Measurements from ENCODE around the gene SDHAF4.
"Not testable (repeated sequence)": the region's sequence is repeated elsewhere in the genome, so short reads cannot be mapped to it uniquely, and the experiment has no call there.

The SDHAF4 gene

GRCh38 chr6:70566751-70567382, at the start of gene SDHAF4:
Gene SDHAF4 (plus strand): TSS chr6:70566930. CDS start chr6:70566941, 11 bp downstream.
- DNase-seq, result peak; percentile 84 to 89

GRCh38 chr6:70518723-70519122, 48.0 kb upstream of the SDHAF4 start:
- DNase-seq, result no peak

GRCh38 chr6:70520575-70520974, 46.2 kb upstream of the SDHAF4 start:
- DNase-seq, result peak in 1 of 2 experiments; percentile 10

- no peak for DNase-seq
Observed at GRCh38 chr6:70524721-70525286, 41.9 kb upstream of the SDHAF4 start.

- no peak for DNase-seq
Observed at GRCh38 chr6:70527071-70527737, 39.5 kb upstream of the SDHAF4 start.

GRCh38 chr6:70530023-70530422, 36.7 kb upstream of the SDHAF4 start:
- DNase-seq, result no peak

GRCh38 chr6:70531133-70531532, 35.6 kb upstream of the SDHAF4 start:
- no peak for DNase-seq

GRCh38 chr6:70537266-70537665, 29.5 kb upstream of the SDHAF4 start:
- DNase-seq, result no peak

GRCh38 chr6:70538376-70538775, 28.4 kb upstream of the SDHAF4 start:
- DNase-seq, result no peak

- peak in 1 of 2 experiments; percentile 27 for DNase-seq
Observed at GRCh38 chr6:70547313-70547712, 19.4 kb upstream of the SDHAF4 start.

GRCh38 chr6:70547905-70548304, 18.8 kb upstream of the SDHAF4 start:
- DNase-seq, result no peak

GRCh38 chr6:70549327-70549726, 17.4 kb upstream of the SDHAF4 start:
- DNase-seq, result no peak

GRCh38 chr6:70551566-70551965, 15.2 kb upstream of the SDHAF4 start:
- DNase-seq, result no peak

- DNase-seq, result not testable (repeated sequence)
Observed at GRCh38 chr6:70552286-70552940, 14.3 kb upstream of the SDHAF4 start.

- DNase-seq, result no peak
Observed at GRCh38 chr6:70552974-70553373, 13.8 kb upstream of the SDHAF4 start.

GRCh38 chr6:70557998-70558397, 8.7 kb upstream of the SDHAF4 start:
- DNase-seq, result no peak

- DNase-seq, result not testable (repeated sequence)
Observed at GRCh38 chr6:70562401-70562800, 4.3 kb upstream of the SDHAF4 start.

GRCh38 chr6:70563530-70563929, 3.2 kb upstream of the SDHAF4 start:
- DNase-seq, result no peak

GRCh38 chr6:70574643-70575042, 7.9 kb downstream of the SDHAF4 start:
- DNase-seq, result no peak

- no peak for DNase-seq
Observed at GRCh38 chr6:70575899-70576495, 9.3 kb downstream of the SDHAF4 start.

GRCh38 chr6:70586114-70586513, 19.4 kb downstream of the SDHAF4 start:
- no peak for DNase-seq

GRCh38 chr6:70590400-70590799, 23.7 kb downstream of the SDHAF4 start:
- no peak for DNase-seq

GRCh38 chr6:70592391-70593117, 25.8 kb downstream of the SDHAF4 start:
- DNase-seq, result no peak
